T47D (cell line): Measurements from ENCODE around the gene ARHGEF1.

Source experiments
- DNase-seq, 2 experiments: peaks; one replicate each; pipeline versions ENCODE4 v3.0.0 to v3.0.0-alpha.2; 2011 to 2012; ENCODE audit warnings: low read depth in 1 of 2, low spot score in 1 of 2
- JUND ChIP-seq: IDR thresholded peaks from 2 replicates; pipeline ENCODE4 v1.6.1; 2012; ENCODE audit warnings: low read depth
- in situ Hi-C: cut with HindIII; loops from 2 replicates; pipeline ENCODE4 v1.10.0; 2016; ENCODE audit warnings: low sequenced_read_pairs, low pct_unique_long_range_greater_than_20kb

Gene ARHGEF1

GRCh38 chr19:41915021-41915775, 32.2 kb downstream of the ARHGEF1 start:
- in situ Hi-C loops, result no loop called here
- no peak for DNase-seq
- no peak for TF ChIP-seq JUND

DNA sequence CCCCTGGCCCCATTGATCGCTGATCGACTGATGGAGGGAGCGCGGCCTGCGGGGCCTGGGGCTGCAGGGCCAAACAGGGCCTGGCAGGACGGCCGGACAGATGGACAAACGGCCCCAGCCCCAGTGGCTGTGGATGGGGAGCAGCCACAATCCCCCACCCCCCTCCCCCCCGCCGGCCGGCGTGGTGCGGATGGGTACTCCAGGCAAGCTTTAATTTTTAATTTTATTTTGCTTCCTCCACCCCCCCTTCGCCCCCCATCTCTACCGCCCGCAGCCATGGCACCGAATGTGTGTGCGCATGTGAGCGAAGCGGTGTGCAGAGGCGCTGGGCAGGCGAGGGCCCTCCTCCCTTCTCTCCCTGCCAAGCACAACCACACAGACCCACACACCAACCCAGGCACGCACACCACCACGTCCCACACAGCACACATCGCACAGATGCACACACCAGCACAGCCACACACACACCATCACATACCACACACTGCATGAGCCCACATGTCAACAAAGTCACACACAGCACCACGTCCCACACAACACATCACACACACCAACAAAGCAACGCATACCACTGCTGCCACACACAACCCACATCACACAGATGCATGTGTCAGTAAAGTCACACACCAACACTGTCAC, 32.9 kb downstream of the ARHGEF1 start:
- in situ Hi-C loops, result no loop called here
- DNase-seq, result no peak
- TF ChIP-seq JUND, result no peak

- in situ Hi-C loops, result no loop called here
- DNase-seq, result no peak
- no peak for TF ChIP-seq JUND
These were observed 34.7 kb downstream of the ARHGEF1 start for GRCh38 chr19:41917676-41918075.

GRCh38 chr19:41918095-41918494, 35.1 kb downstream of the ARHGEF1 start:
- TF ChIP-seq JUND, result no peak
- DNase-seq, result no peak
- in situ Hi-C loops, result no loop called here

GRCh38 chr19:41918653-41919244, 35.8 kb downstream of the ARHGEF1 start:
- no peak for DNase-seq
- TF ChIP-seq JUND, result no peak
- in situ Hi-C loops, result no loop called here

GRCh38 chr19:41919948-41920712, 37.1 kb downstream of the ARHGEF1 start:
- no peak for TF ChIP-seq JUND
- DNase-seq, result no peak
- in situ Hi-C loops, result no loop called here

GRCh38 chr19:41920882-41921576, 38.0 kb downstream of the ARHGEF1 start:
- DNase-seq, result no peak
- in situ Hi-C loops, result no loop called here
- TF ChIP-seq JUND, result no peak

GRCh38 chr19:41921577-41922576, 38.9 kb downstream of the ARHGEF1 start:
- no peak for TF ChIP-seq JUND
- DNase-seq, result no peak
- in situ Hi-C loops, result no loop called here

GRCh38 chr19:41922585-41922984, 39.6 kb downstream of the ARHGEF1 start:
- DNase-seq, result no peak
- no peak for TF ChIP-seq JUND
- in situ Hi-C loops, result no loop called here

- DNase-seq, result no peak
- no peak for TF ChIP-seq JUND
- in situ Hi-C loops, result no loop called here
These were observed 40.2 kb downstream of the ARHGEF1 start for GRCh38 chr19:41923045-41923788.
